Anterior cingulate cortex (tissue), 58 donors: ENCODE measurements around the gene ANKRD33B.
"Not testable (repeated sequence)": the region's sequence is repeated elsewhere in the genome, so short reads cannot be mapped to it uniquely, and the experiment has no call there.

Experiments used
- DNase-seq, 58 donors: peaks; one replicate each; lab custom pipeline; 2025; lab: John Stamatoyannopoulos, UW

ANKRD33B gene

DNA sequence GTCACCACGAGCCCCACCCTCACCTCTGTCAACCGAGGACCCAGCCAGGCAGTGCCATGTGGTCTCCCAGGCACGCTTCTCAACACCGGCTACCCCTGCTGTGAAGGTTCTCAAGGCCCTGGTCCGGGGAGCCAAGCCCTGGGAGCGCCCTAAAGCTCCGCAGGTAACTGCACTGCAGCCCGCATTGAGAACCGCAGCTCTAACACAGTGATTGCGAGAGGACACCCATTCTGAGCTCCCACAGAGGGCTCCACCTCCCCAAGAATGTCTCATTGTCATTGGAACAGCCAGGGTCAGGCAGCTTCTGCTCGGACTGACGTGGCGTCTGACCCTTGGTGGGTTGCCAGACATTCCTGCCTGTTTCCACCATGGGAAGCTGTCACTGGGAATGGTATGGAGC lies 88.3 kb downstream of the ANKRD33B start:
- DNase-seq = no peak

- no peak for DNase-seq
Observed at GRCh38 chr5:10652606-10653005, 88.7 kb downstream of the ANKRD33B start.

DNA sequence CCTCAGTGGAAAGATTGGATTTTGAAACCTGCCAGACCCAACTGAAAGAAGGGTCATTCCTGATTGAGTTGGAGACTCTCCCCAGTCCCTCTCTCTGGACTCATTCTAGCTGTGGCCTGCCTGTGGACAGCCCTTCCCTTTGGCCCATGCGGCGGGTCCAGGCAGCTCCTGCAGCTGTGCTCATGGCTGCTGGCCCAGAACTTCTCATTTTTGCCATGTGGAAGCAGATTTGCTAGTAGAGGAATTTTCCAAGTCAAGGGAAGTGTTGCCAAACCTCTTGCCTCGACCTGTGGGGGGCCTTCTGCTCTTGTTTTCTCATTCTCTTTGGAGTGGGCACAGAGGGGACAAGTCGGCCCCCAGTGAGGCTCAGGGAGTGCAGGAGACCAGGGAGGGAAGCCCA lies 89.2 kb downstream of the ANKRD33B start:
- DNase-seq = peak in 1 of 58 donors; percentile 34

DNA sequence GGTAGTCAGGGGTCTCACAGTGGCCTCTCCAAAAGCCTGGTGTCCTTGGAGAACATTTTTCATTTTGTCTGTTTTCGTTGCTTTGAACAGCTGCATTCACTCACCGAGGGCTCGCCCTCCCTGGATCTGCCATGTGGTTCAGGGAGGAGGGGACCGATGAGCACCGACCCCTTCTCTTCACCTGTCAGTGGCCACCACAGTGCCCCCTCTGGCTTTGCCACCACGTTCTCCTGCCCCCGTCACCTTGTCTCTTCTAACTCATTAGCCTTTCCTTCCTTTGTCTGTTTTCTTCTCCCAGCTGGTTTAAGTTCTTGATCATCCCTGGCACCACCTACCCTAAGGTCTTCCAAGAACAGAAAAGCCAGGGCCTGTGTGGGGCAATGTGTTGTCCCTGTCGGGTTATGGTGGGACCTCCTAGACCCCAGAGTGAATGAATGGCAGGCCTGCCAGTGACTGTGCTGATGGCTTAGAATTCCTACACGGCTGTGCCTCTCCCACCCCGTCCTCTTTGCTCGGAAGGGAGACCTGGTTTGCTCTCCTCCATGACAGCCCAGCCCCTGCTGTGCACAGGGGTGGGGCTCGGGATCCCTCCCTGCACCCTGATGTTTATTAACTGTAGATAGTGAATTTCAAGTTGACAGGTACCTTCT lies 90.0 kb downstream of the ANKRD33B start:
- DNase-seq = no peak

DNA sequence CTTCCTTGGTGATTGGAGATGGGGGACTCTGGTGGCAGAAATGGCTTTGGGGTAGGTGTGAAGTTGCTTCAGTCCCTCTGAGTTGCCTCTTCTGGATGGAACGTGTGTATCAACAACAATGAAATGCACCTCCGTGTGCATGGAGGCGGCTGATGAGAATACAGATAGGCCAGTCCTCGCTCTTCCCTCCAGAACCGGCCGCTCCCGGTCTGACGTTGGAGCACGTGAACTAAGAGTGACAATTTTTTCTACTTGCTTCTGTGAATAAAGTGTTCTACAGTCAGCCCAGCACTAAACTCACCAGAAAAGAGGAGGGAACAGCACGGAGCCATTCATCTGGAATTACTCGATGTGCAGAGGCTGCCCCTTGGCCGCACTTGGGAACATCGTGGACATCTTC lies 90.7 kb downstream of the ANKRD33B start:
- DNase-seq = no peak

GRCh38 chr5:10655161-10655971 lies 91.5 kb downstream of the ANKRD33B start:
- peak in 1 of 58 donors; percentile 18 for DNase-seq

DNA sequence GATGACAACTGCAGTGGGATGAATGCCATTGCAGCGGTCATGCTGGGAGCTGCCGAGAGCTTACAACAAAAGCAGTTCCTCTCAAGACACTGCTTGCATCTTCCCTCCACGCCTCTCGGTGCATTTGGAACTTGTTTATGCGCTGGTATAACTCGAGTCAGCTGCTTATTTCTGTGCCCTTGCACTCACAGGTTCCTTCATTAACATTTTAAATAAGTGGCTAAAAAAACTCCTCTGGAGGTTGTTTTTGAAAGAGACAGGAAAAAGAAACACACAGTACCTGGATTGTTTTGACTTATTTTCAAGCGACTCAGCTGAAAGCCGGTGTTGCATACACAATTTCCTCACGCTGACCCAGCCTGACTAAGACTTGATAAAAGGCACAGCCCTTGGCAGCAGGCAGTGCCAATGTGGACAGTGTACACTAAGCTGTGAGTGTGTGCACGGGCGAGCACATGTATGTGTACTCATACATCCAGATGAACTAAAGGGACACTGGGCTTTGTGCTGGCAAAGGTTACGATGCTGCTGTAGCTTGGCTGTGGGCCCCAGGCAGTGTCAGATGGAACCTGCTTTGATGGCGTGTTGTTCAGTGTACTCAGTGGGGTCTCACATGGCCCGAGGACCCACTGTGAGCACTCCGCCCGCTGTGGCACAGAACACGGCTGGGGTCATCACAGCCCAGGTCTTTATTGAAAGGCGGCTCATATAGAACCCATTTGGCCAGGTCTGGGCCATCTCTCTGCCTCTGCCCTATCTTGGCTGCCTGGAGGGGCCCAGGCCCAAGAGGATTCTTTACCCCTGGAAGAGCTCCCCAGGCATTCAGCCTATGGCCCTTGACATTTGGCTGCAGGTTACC lies 92.3 kb downstream of the ANKRD33B start:
- DNase-seq = no peak

DNA sequence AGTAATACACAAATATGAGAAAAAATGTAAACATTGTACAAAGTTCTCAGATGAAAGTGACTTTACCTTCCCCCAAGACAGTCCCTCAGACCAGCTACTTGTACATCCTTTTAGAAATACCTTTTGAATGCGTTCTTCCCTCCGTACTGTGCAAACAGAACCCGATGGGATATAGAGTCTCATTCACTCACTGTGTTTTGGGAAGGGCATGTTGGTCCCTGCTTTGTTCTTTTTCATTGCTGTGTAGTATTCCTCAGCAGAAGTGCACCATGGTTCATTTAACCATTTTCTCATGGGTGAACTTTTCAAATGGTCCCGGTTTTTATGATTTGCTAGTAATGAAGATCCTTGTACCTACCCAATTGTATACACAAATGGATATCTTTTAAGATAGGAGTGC lies 94.4 kb downstream of the ANKRD33B start:
- no peak for DNase-seq

- no peak for DNase-seq
Observed at GRCh38 chr5:10660135-10660534, 96.3 kb downstream of the ANKRD33B start.

DNA sequence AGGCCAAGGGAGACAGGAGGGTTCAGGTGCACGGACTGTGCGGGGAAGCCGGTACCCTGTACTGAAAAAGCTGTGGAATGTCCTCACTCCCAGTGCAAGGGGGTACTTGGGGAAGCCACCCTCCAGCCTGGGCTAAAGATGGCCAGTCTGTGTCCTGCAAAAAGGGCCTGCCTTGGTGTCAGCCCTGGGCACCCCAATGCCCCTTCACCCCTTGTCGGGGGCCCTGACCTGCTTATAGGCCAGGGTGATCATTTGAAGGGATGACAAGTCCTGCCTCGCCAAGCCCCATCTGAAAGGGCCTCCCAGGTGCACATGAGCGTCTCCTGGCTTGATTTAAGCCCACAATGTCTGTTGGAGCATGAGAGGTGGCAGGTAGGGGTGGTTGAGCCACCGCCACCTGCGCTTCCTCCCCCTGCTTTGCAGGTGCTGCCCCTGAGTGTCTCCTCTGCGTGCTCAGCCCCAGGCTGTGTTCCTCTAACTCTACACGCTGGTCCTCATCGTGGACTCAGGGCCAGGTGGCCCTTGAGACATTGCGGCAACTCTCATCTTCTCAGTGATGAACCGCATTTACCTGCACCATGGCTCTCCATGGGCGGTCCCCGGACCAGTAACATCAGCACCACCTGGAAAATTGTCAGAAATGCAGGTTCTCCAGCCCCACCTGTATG lies 97.0 kb downstream of the ANKRD33B start:
- no peak for DNase-seq

GRCh38 chr5:10661401-10661800 lies 97.5 kb downstream of the ANKRD33B start:
- DNase-seq = no peak

DNA sequence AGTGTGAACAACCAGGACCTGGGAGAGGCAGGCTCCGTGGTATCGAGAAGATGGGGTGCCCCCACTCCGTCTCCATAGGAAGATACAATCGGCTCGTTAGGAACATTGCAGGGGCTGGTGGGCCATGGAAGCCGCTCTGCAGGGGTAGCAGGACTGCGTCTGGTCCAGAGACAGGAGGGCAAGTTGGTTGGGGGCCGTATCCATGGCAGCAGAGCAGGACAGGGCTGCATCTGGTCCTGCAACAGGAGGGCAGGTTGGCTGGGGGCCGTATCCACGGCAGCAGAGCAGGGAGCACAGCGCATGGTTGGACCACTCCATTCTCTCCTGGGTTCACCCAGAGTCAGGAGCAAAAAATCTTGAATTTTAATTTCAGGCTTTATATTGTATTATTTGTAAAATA lies 98.2 kb downstream of the ANKRD33B start:
- no peak for DNase-seq

DNA sequence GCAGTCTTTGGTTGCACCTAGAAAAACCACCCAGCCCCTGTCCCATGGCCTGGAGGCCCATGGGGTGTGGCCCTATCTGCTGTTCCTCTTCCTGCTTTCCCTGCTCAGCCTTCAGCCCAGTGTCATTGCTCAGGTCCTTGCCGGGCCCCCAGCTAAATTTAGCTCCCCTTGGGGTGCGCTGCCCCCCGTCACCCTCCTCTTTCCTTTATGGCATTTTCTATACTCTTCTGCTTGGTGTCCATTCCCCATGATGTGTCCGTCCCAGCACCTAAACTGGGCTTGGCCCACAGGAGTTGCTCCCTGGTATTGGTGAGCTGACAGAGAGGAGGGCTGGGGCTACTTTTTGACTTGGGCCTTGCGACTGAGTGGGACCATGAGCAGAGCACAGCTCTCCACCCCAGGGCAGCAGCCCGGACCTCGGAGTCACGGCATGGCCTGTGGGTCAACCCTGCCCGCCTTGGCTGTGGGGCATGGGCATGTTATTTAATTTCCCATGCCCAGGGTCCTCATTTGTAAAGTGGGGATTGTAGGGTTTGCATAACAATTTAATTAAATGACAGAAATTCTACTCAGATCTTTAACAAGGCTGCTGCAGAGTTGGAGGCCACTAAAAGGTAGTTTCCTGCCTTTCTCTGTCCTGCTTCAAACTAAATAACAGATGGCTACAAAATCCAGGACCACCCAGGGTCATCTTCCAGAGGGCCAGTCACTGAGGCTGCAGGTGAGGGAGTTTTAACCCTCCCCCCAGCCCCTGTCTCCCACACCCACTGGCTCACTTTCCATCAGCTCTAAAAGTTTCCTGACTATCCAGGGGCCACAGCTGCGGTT lies 99.0 kb downstream of the ANKRD33B start:
- DNase-seq = no peak

- DNase-seq = no peak
Observed at GRCh38 chr5:10663489-10664179, 99.8 kb downstream of the ANKRD33B start.

DNA sequence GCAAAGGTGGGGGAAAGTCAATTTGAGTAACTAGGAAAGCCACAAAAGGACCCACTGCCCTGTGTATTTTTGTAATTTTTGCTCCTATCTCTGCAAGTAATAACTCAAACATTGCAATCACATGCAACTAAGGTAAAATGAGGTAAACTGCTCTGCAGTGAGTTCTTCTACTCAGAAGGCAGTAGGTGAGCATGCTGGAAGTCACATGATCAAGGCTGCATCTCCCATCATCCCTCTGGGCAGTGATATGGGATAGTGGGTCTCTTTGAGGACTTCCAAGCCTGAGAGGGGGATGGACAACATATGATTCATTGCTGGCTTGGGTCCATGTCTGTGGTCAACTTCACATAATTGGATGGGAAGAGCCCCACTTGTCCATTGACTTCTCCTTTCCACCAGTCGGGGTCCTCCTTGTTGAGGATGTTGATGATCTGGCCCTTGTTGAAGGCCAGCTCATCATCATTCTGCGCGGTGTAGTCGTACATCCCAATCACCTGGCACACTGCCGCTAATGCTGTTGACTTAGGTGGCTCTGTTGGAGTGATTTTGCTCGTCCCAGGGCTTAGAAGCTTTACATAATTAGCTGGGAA lies 100.4 kb downstream of the ANKRD33B start:
- DNase-seq = not testable (repeated sequence)

DNA sequence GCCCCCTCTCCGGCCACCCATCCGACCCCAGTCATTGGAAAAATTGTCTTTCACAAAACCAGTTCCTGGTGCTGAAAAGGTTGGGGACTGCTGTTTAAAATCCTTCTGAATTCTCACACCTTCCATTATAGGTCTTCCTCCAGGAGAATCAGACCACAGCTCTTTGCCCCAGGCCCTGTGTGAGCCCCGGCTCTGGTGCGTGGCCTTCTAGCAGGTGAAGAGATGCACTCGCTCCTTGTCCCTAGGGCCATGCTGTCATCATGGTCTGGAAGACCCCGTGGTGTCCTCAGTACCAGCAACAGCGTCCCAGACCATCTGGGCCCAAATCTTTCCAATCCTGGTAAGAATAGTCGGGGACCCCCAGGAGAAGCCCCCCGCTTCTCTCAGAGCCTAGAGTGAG lies 101.9 kb downstream of the ANKRD33B start:
- no peak for DNase-seq

DNA sequence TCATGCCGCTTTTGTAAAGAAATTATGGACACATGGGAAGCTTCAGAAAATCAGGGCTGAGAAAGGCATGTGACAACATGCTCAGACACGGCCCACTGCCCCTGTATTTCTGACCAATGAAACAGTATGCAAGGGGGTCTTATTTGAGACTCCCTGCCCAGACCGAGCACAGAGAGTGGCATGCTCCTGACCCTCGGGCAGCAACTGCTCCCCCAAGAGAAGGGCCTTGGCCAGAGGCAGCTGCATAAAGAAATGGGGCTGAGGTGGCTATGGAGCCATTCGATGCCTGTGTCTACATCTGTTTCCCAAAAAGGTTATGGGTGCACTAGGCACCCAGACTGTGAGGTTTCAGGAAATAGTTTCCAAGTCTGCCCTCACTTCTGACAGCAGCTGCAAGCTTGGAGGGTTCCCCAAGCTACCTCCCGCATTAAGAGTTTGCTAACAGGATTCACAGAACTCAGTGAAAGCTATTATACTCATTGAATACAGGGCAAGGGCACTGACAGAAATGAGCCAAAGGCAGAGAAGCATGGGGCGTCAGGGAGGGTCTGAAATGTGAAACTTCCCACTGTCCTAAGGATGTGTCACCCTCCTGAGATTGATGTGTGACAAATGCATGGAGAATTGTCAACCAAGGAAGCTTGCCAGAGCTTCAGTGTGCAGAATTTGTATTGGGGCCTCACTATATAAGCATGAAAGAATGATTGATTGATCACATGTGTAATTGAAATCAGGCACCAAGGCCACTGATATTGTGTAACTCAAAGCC lies 102.8 kb downstream of the ANKRD33B start:
- no peak for DNase-seq
